Trophoblast cell (in vitro differentiated cells and primary cell): ENCODE measurements around the gene ATP7B.

Experiments
- DNase-seq, 2 donors: peaks; one replicate each; pipeline ENCODE4 v3.0.0-alpha.2; 2016
- H2AFZ ChIP-seq: 2 replicates; pipeline ENCODE4 v1.6.1; 2013; ENCODE audit warnings: low read length, moderate library complexity, mild to moderate bottlenecking; ENCODE audit not compliant: insufficient read depth, poor library complexity
- H2AK5ac ChIP-seq: 2 replicates; pipeline ENCODE4 v1.6.1; 2013; ENCODE audit warnings: mild to moderate bottlenecking, low read length
- H2BK120ac ChIP-seq: 2 replicates; pipeline ENCODE4 v1.6.1; 2013; ENCODE audit warnings: low read length, mild to moderate bottlenecking, moderate library complexity; ENCODE audit not compliant: insufficient read depth, poor library complexity
- H2BK12ac ChIP-seq: 2 replicates; pipeline ENCODE4 v1.6.1; 2013; ENCODE audit warnings: mild to moderate bottlenecking, low read length, moderate library complexity
- H2BK5ac ChIP-seq: 2 replicates; pipeline ENCODE4 v1.6.1; 2013; ENCODE audit warnings: low read length, low read depth, moderate library complexity, mild to moderate bottlenecking; ENCODE audit not compliant: poor library complexity
- H3K14ac ChIP-seq: 2 replicates; pipeline ENCODE4 v1.6.1; 2013; ENCODE audit warnings: mild to moderate bottlenecking, low read length
- H3K18ac ChIP-seq: 2 replicates; pipeline ENCODE4 v1.6.1; 2013; ENCODE audit warnings: mild to moderate bottlenecking, low read length
- H3K23ac ChIP-seq: 2 replicates; pipeline ENCODE4 v1.6.1; 2013; ENCODE audit warnings: low read length
- H3K27ac ChIP-seq: 2 replicates; pipeline ENCODE4 v1.5.1; 2013; ENCODE audit warnings: low read depth, mild to moderate bottlenecking, inconsistent platforms, low read length, moderate library complexity
- H3K27me3 ChIP-seq: 2 replicates; pipeline ENCODE4 v1.6.1; 2013; ENCODE audit warnings: inconsistent platforms, mild to moderate bottlenecking, low read length, moderate library complexity; ENCODE audit not compliant: insufficient read depth
- H3K36me3 ChIP-seq, 2 experiments: 1 replicate in 1 of 2; 2 replicates in 1 of 2; pipeline ENCODE4 v1.6.1; 2013; ENCODE audit warnings: low read length in 2 of 2, mild to moderate bottlenecking in 2 of 2, moderate library complexity in 1 of 2; ENCODE audit not compliant: insufficient read depth in 2 of 2, control insufficient read depth in 1 of 2
- H3K4ac ChIP-seq: 2 replicates; pipeline ENCODE4 v1.6.1; 2013; ENCODE audit warnings: low read depth, mild to moderate bottlenecking, low read length, moderate library complexity
- H3K4me1 ChIP-seq, 2 experiments: 1 replicate in 1 of 2; 2 replicates in 1 of 2; pipeline ENCODE4 v1.6.1; 2013; ENCODE audit warnings: low read length in 2 of 2, mild to moderate bottlenecking in 2 of 2, moderate library complexity in 1 of 2; ENCODE audit not compliant: insufficient read depth in 2 of 2, control insufficient read depth in 1 of 2
- H3K4me2 ChIP-seq: 2 replicates; pipeline ENCODE4 v1.6.1; 2013; ENCODE audit warnings: inconsistent platforms, mild to moderate bottlenecking, low read length, moderate library complexity
- H3K4me3 ChIP-seq: 2 replicates; pipeline ENCODE4 v1.5.1; 2013; ENCODE audit warnings: mild to moderate bottlenecking, low read depth, low read length, inconsistent platforms
- H3K79me1 ChIP-seq: one replicate; pipeline ENCODE4 v1.6.1; 2013; ENCODE audit warnings: low read length
- H3K79me2 ChIP-seq: 2 replicates; pipeline ENCODE4 v1.6.1; 2013; ENCODE audit warnings: low read length, mild to moderate bottlenecking; ENCODE audit not compliant: control insufficient read depth, insufficient read depth, poor library complexity
- H3K9ac ChIP-seq: 2 replicates; pipeline ENCODE4 v1.6.1; 2013; ENCODE audit warnings: mild to moderate bottlenecking, low read length
- H3K9me3 ChIP-seq: 2 replicates; pipeline ENCODE4 v1.6.1; 2013; ENCODE audit warnings: low read depth, mild to moderate bottlenecking, control low read depth, inconsistent platforms, low read length; ENCODE audit not compliant: insufficient read depth
- H4K12ac ChIP-seq: 2 replicates; pipeline ENCODE4 v1.6.1; 2013; ENCODE audit warnings: low read depth, mild to moderate bottlenecking, low read length, moderate library complexity
- H4K8ac ChIP-seq: 2 replicates; pipeline ENCODE4 v1.6.1; 2013; ENCODE audit warnings: low read depth, mild to moderate bottlenecking, low read length, moderate library complexity
- H4K91ac ChIP-seq: one replicate; pipeline ENCODE4 v1.6.1; 2013; ENCODE audit warnings: low read depth, mild to moderate bottlenecking, low read length, moderate library complexity
- WGBS: extraction: QIAGEN DNeasy Blood & Tissue Kit; methylation state at CpG from one replicate; pipeline ENCODE4 v1.1.7; 2013; ENCODE audit warnings: missing lambda C conversion rate; ENCODE audit not compliant: insufficient read length, insufficient coverage; ENCODE audit errors: extremely low coverage; 5-methylcytosine and 5-hydroxymethylcytosine counted together

The ATP7B gene

GRCh38 chr13:51885651-51886050, 125.6 kb downstream of the ATP7B start:
- Histone ChIP-seq H2AFZ (no peak overlapping the region), H3K79me2 (no peaks in the 10 kb centered on the region), H3K27me3 (no peaks in the 10 kb centered on the region), H4K12ac (no peak overlapping the region), H4K8ac (no peak overlapping the region), H3K9me3 (no peaks in the 10 kb centered on the region), H2BK12ac (no peak overlapping the region), H3K18ac (no peak overlapping the region), H2BK120ac (no peak overlapping the region), H3K23ac (no peak overlapping the region), H4K91ac (no peak overlapping the region), H3K14ac (no peak overlapping the region), H3K79me1 (no peaks in the 10 kb centered on the region), H3K9ac (no peak overlapping the region), H3K4ac (no peak overlapping the region), H3K27ac (no peak overlapping the region), H2BK5ac (no peak overlapping the region), H3K4me1 (no peaks in the 10 kb centered on the region), H3K4me2 (no peak overlapping the region), H2AK5ac (no peak overlapping the region), H3K4me3 (no peak overlapping the region), H3K36me3 (no peaks in the 10 kb centered on the region)
- DNase-seq = no peak
- WGBS = no CpG with 5 or more reads among the region's 2 CpGs

- H3K36me3 ChIP-seq = no peaks in the 10 kb centered on the region
- DNase-seq = no peak
- H3K4ac ChIP-seq = no peak overlapping the region
- H3K23ac ChIP-seq = no peak overlapping the region
- H3K18ac ChIP-seq = no peak overlapping the region
- H3K4me1 ChIP-seq = no peaks in the 10 kb centered on the region
- H2AK5ac ChIP-seq = no peak overlapping the region
- no peak overlapping the region for H3K27ac ChIP-seq
- no peak overlapping the region for H3K4me3 ChIP-seq
- no peak overlapping the region for H2AFZ ChIP-seq
- H3K9ac ChIP-seq = no peak overlapping the region
- H2BK120ac ChIP-seq = no peak overlapping the region
- H3K4me2 ChIP-seq = no peak overlapping the region
- H4K91ac ChIP-seq = no peak overlapping the region
- no peaks in the 10 kb centered on the region for H3K9me3 ChIP-seq
- no peak overlapping the region for H4K8ac ChIP-seq
- no peak overlapping the region for H3K14ac ChIP-seq
- no peaks in the 10 kb centered on the region for H3K79me2 ChIP-seq
- no peak overlapping the region for H2BK5ac ChIP-seq
- H4K12ac ChIP-seq = no peak overlapping the region
- H3K27me3 ChIP-seq = no peaks in the 10 kb centered on the region
- no CpG with 5 or more reads among the region's 5 CpGs for WGBS
- no peak overlapping the region for H2BK12ac ChIP-seq
- no peaks in the 10 kb centered on the region for H3K79me1 ChIP-seq
Observed at GRCh38 chr13:51883226-51883600, 128.0 kb downstream of the ATP7B start.
